ENCODE measurements around the gene STARD13. TPM values are rescaled to one million over a fixed set of nuclear protein-coding genes. Genes with fewer than 3 reads are reported as not detected.

Gene STARD13
- polyA plus RNA-seq, 1 donor (not counting 4 experiments of a cell fraction or from before 2014, with no cell fraction given): 11.9 TPM

- Histone ChIP-seq H3K4me1 (ENCODE audit: control insufficient read depth, extremely low read depth, insufficient read depth, low read length) (peaks cover 11% of the 10 kb centered on the region), H3K9me3 (ENCODE audit: control insufficient read depth, low read depth, low read length) (peaks cover 4% of the 10 kb centered on the region), H4K20me1 (ENCODE audit: control insufficient read depth, extremely low read depth, insufficient read depth, low read length) (no peaks in the 10 kb centered on the region), H3K36me3 (ENCODE audit: control insufficient read depth in 2 of 2, extremely low read depth in 1 of 2, insufficient read depth in 2 of 2, low read length in 2 of 2) (peaks cover 4 to 9% of the 10 kb centered on the region in 2 experiments), H3K79me2 (ENCODE audit: control insufficient read depth, insufficient read depth, low read length) (peaks cover 43% of the 10 kb centered on the region), H3K9me1 (ENCODE audit: control insufficient read depth, extremely low read depth, insufficient read depth, low read length) (peaks cover 2% of the 10 kb centered on the region), H3K27me3 (ENCODE audit: control insufficient read depth, extremely low read depth, insufficient read depth, low read length) (no peaks in the 10 kb centered on the region), H3K4me3 (ENCODE audit: control insufficient read depth in 2 of 3, extremely low read depth in 1 of 3, insufficient read depth in 2 of 3, low read depth in 1 of 3, low read length in 3 of 3) (no peak overlapping the region), H3K9ac (ENCODE audit: control insufficient read depth, extremely low read depth, insufficient read depth, low read length) (no peak overlapping the region), H2AFZ (ENCODE audit: control insufficient read depth, low read length) (no peak overlapping the region), H3K27ac (ENCODE audit: control insufficient read depth, insufficient read depth, low read length) (no peak overlapping the region), H3K4me2 (ENCODE audit: control insufficient read depth, extremely low read depth, insufficient read depth, low read depth, low read length) (no peak overlapping the region)
- FAIRE-seq (no peak), DNase-seq (ENCODE audit: low read depth, low spot score) (no peak)
- dilution Hi-C loops (cut with MboI; ENCODE audit: extremely low pct_ligation_motif_present, low sequenced_read_pairs): no loop called here
- TF ChIP-seq CTCF (optimal IDR thresholded peaks at IDR 0.05 in 1 of 3, IDR thresholded peaks at IDR 0.05 in 1 of 3, conservative IDR thresholded peaks at IDR 0.05 in 1 of 3; ENCODE audit: extremely low read depth in 1 of 3, insufficient read depth in 2 of 3, low read length in 3 of 3): no peak
- TF ChIP-seq EZH2 (IDR thresholded peaks at IDR 0.05; ENCODE audit: low read length): no peak
These were observed 60.9 kb downstream of the STARD13 start for GRCh38 chr13:33224686-33225085.

DNA sequence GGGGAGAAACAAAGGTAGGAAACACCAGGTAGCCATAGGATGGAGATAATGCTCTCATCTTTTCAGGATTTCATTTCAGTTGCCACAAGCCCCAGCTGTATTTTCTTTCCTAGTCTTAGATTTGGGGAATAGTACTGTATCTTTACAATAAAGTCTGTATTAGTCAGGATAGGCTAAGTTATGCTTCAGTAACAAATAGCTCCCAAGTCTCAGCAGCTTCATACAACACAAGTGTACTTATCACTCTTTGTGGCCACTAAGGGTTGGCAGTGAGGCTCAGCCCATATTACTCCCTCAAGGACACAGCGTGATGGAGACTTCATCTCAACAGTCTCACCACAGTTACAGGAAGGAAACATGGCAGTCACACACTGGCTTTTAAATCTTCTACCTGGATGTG is 61.4 kb downstream of the STARD13 start:
- Histone ChIP-seq H3K9me1 (ENCODE audit: control insufficient read depth, extremely low read depth, insufficient read depth, low read length) (peaks cover 2% of the 10 kb centered on the region), H3K27me3 (ENCODE audit: control insufficient read depth, extremely low read depth, insufficient read depth, low read length) (no peaks in the 10 kb centered on the region), H3K4me2 (ENCODE audit: control insufficient read depth, extremely low read depth, insufficient read depth, low read depth, low read length) (no peak overlapping the region), H3K27ac (ENCODE audit: control insufficient read depth, insufficient read depth, low read length) (no peak overlapping the region), H3K4me3 (ENCODE audit: control insufficient read depth in 2 of 3, extremely low read depth in 1 of 3, insufficient read depth in 2 of 3, low read depth in 1 of 3, low read length in 3 of 3) (no peak overlapping the region), H3K9me3 (ENCODE audit: control insufficient read depth, low read depth, low read length) (peaks cover 4% of the 10 kb centered on the region), H3K9ac (ENCODE audit: control insufficient read depth, extremely low read depth, insufficient read depth, low read length) (no peak overlapping the region), H3K4me1 (ENCODE audit: control insufficient read depth, extremely low read depth, insufficient read depth, low read length) (peaks cover 9% of the 10 kb centered on the region), H2AFZ (ENCODE audit: control insufficient read depth, low read length) (no peak overlapping the region), H4K20me1 (ENCODE audit: control insufficient read depth, extremely low read depth, insufficient read depth, low read length) (no peaks in the 10 kb centered on the region), H3K36me3 (ENCODE audit: control insufficient read depth in 2 of 2, extremely low read depth in 1 of 2, insufficient read depth in 2 of 2, low read length in 2 of 2) (peaks cover 4 to 9% of the 10 kb centered on the region in 2 experiments), H3K79me2 (ENCODE audit: control insufficient read depth, insufficient read depth, low read length) (peaks cover 40% of the 10 kb centered on the region)
- no peak for DNase-seq (ENCODE audit: low read depth, low spot score)
- peak; percentile 39 for FAIRE-seq
- TF ChIP-seq EZH2 (IDR thresholded peaks at IDR 0.05; ENCODE audit: low read length): no peak
- TF ChIP-seq CTCF (optimal IDR thresholded peaks at IDR 0.05 in 1 of 3, IDR thresholded peaks at IDR 0.05 in 1 of 3, conservative IDR thresholded peaks at IDR 0.05 in 1 of 3; ENCODE audit: extremely low read depth in 1 of 3, insufficient read depth in 2 of 3, low read length in 3 of 3): no peak
- dilution Hi-C loops (cut with MboI; ENCODE audit: extremely low pct_ligation_motif_present, low sequenced_read_pairs): no loop called here
